GM12878 (cell line): ENCODE measurements around the gene CHURC1. TPM values are rescaled to one million over a fixed set of nuclear protein-coding genes. Genes with fewer than 3 reads are reported as not detected.

Experiments
- ATAC-seq: fragments of 200-7000 bp; cut with Tn5 transposase; 3 replicates; pipeline ENCODE4 v1.9.1; 2020; ENCODE audit warnings: mild to moderate bottlenecking, moderate library complexity
- BruUV-seq: library from RNA; stranded (reverse); fragments of 400-500 nt; replicated peaks from 2 replicates; lab custom pipeline; 2021; lab: Mats Ljungman, UMichigan
- CTCF ChIA-PET: fragments of 300-600 bp; sonication (Branson Sonifier 250); formaldehyde crosslinking; extraction: SDS; loops from one replicate; lab custom pipeline; 2021; ENCODE audit warnings: inconsistent platforms; lab: Yijun Ruan, JAX
- POLR2A ChIA-PET: fragments of 350-600 bp; formaldehyde crosslinking; extraction: SDS; loops from one replicate; lab custom pipeline; 2021; ENCODE audit warnings: inconsistent platforms; lab: Charles Lee
- RAD21 ChIA-PET: fragments of 300-600 bp; sonication (Branson Sonifier 250); formaldehyde crosslinking; loops from one replicate; lab custom pipeline; 2023; ENCODE audit warnings: antibody characterized with exemption; ENCODE audit not compliant: unreplicated experiment; lab: Charles Lee
- SMC1A ChIA-PET: fragments of 300-600 bp; sonication (Branson Sonifier 250); formaldehyde crosslinking; loops from one replicate; lab custom pipeline; 2023; ENCODE audit not compliant: unreplicated experiment, uncharacterized antibody; lab: Charles Lee
- DNase-seq: peaks from one replicate; pipeline ENCODE4 v3.0.0-alpha.2; 2011; ENCODE audit warnings: low read depth, low spot score
- FAIRE-seq: peaks from 3 replicates; lab custom pipeline; 2011; peaks lifted over from hg19 to GRCh38; lab: Jason Lieb, UNC
- H2AFZ ChIP-seq: 2 replicates; pipeline ENCODE4 v1.6.0; 2011; ENCODE audit warnings: low read depth, low read length, control low read depth; ENCODE audit not compliant: control insufficient read depth
- H3K27ac ChIP-seq: 2 replicates; pipeline ENCODE4 v1.5.1; 2011; ENCODE audit warnings: control low read depth; ENCODE audit not compliant: control insufficient read depth, insufficient read depth
- H3K27me3 ChIP-seq, 2 experiments: replicated peaks in 1 of 2; 2 replicates each; pipeline versions ENCODE4 v1.6.0 to v1.6.1; 2011; ENCODE audit warnings: low read length in 1 of 2; ENCODE audit not compliant: control insufficient read depth in 2 of 2, insufficient read depth in 2 of 2
- H3K36me3 ChIP-seq, 2 experiments: 2 replicates each; pipeline ENCODE4 v1.5.1; 2011; ENCODE audit warnings: low read length in 1 of 2; ENCODE audit not compliant: control insufficient read depth in 2 of 2, insufficient read depth in 2 of 2
- H3K4me1 ChIP-seq: 2 replicates; pipeline ENCODE4 v1.6.1; 2011; ENCODE audit warnings: mild to moderate bottlenecking, low read length, moderate library complexity, mixed read lengths; ENCODE audit not compliant: control insufficient read depth, insufficient read depth
- H3K4me2 ChIP-seq: 2 replicates; pipeline ENCODE4 v1.6.0; 2011; ENCODE audit warnings: control low read depth; ENCODE audit not compliant: control insufficient read depth, insufficient read depth
- H3K4me3 ChIP-seq: fragments of 200-600 bp; sonication (generic); 2 replicates; pipeline ENCODE4 v1.5.1; 2016
- H3K79me2 ChIP-seq: 2 replicates; pipeline ENCODE4 v1.6.0; 2011; ENCODE audit warnings: low read length; ENCODE audit not compliant: control insufficient read depth, insufficient read depth
- H3K9ac ChIP-seq: 2 replicates; pipeline ENCODE4 v1.8.0; 2011; ENCODE audit warnings: low read length, control low read depth, mixed read lengths; ENCODE audit not compliant: control insufficient read depth, insufficient read depth
- H3K9me3 ChIP-seq: replicated peaks from 3 replicates; pipeline ENCODE4 v1.5.1; 2011; ENCODE audit warnings: mild to moderate bottlenecking, low read length; ENCODE audit not compliant: control insufficient read depth, insufficient read depth
- H4K20me1 ChIP-seq: 2 replicates; pipeline ENCODE4 v1.6.0; 2011; ENCODE audit not compliant: control insufficient read depth, insufficient read depth
- STAT3 ChIP-seq: IDR thresholded peaks from 2 replicates; pipeline ENCODE4 v1.6.1; 2011; ENCODE audit warnings: low read depth, low read length, improper control_type of control experiment
- ZNF687 ChIP-seq: fragments of 450-650 bp; IDR thresholded peaks from 2 replicates; pipeline ENCODE4 v1.6.1; 2017; ENCODE audit warnings: mild to moderate bottlenecking, moderate library complexity
- WGBS: methylation state at CpG from one replicate; pipeline ENCODE4 v1.1.6; 2016; ENCODE audit warnings: low lambda C conversion rate; ENCODE audit not compliant: insufficient replicate concordance, insufficient coverage; ENCODE audit errors: missing lambda C conversion rate; 5-methylcytosine and 5-hydroxymethylcytosine counted together
- in situ Hi-C: fragments of 300-500 bp; cut with MboI; formaldehyde crosslinking; loops from 9 replicates; pipeline ENCODE4 v1.14.3; 2018; ENCODE audit warnings: mixed read lengths
- intact Hi-C: fragments of 100-400 bp; cut with micrococcal nuclease; formaldehyde crosslinking; loops from one replicate; pipeline ENCODE4 v1.14.2; 2022; ENCODE audit not compliant: unreplicated experiment
- polyA plus RNA-seq, 11 experiments: library from polyadenylated mRNA; depleted of rRNA in 4 of 11; unstranded in 6 of 11; stranded (reverse) in 5 of 11; fragments of >200 nt; fragmentation: Nextera tagmentation in 4 of 11; fragmentation: Illumina TruSeq in 1 of 11; extraction: Ambion mirVana in 4 of 11; extraction: Trizol in 1 of 11; gene quantifications; 1 replicate in 1 of 11; 2 replicates in 10 of 11; pipeline versions ENCODE4 v1.2.1 to v1.2.3, GENCODE V29; 2011 to 2016; ENCODE audit warnings: inconsistent platforms in 2 of 11, missing spikeins in 2 of 11, low read depth in 1 of 11
- total RNA-seq, 4 experiments: library from RNA; depleted of rRNA in 3 of 4; stranded (reverse); fragments of >200 nt in 3 of 4; fragmentation: Illumina TruSeq in 1 of 4; extraction: Trizol in 1 of 4; gene quantifications; 2 replicates each; pipeline versions ENCODE4 v1.2.1 to v1.2.3, GENCODE V29; 2013 to 2021

Gene CHURC1
- total and polyA plus RNA-seq, 10 of the 15 experiments (the other 5 are each of a cell fraction or from before 2014, with no cell fraction given), result 41.0 to 421 (median 140) TPM

- H2AFZ ChIP-seq, result no peak overlapping the region
- no peaks in the 10 kb centered on the region; the same call in 1 of the 2 replicates for H3K79me2 ChIP-seq
- no peak for ATAC-seq
- peak overlapping the region; percentile 40; the same call in 1 of the 2 replicates for H3K4me2 ChIP-seq
- in situ Hi-C loops, result no loop called here
- ChIA-PET SMC1A (interaction anchor here (3.2 kb wide), 1 partner anchor 13 kb away, joined by 12 read pairs; the partner anchor contains the start of gene CHURC1), CTCF (no interaction called here), RAD21 (interaction anchor here (0.9 kb wide), 1 partner anchor 14 kb away, joined by 3 read pairs; no protein-coding TSS in a partner anchor), POLR2A (interaction anchor here (2.3 kb wide), 1 partner anchor 8 kb away, joined by 5 read pairs; no protein-coding TSS in a partner anchor)
- TF ChIP-seq ZNF687 (0 out of 2 replicates have a peak, but pooled peaks have one; percentile 52), STAT3 (no peak)
- H3K4me1 ChIP-seq, result peaks cover 17% of the 10 kb centered on the region
- H3K9me3 ChIP-seq, result no peaks in the 10 kb centered on the region
- FAIRE-seq, result no peak
- H3K36me3 ChIP-seq, result peaks cover 2 to 33% of the 10 kb centered on the region in 2 experiments; a peak in 3 of 4 replicates
- intact Hi-C loops, result no loop called here
- H3K9ac ChIP-seq, result no peak overlapping the region
- BruUV-seq, result no TSS peak
- H3K27ac ChIP-seq, result peak overlapping the region; percentile 57
- DNase-seq, result no peak
- no peak overlapping the region for H3K4me3 ChIP-seq
- WGBS, result 97% methylated on average over 3 of the region's 3 CpGs
- no peaks in the 10 kb centered on the region for H4K20me1 ChIP-seq
- H3K27me3 ChIP-seq, result no peaks in the 10 kb centered on the region
These were observed 14.7 kb downstream of the CHURC1 start for GRCh38 chr14:64929014-64929359.
